ENCODE measurements around the gene GMEB2. TPM values are rescaled to one million over a fixed set of nuclear protein-coding genes. Genes with fewer than 3 reads are reported as not detected.
"Not testable (repeated sequence)": the region's sequence is repeated elsewhere in the genome, so short reads cannot be mapped to it uniquely, and the experiment has no call there.

The GMEB2 gene
- total RNA-seq, 2 donors from 2014 or later = 11.5 to 14.8 TPM

DNA sequence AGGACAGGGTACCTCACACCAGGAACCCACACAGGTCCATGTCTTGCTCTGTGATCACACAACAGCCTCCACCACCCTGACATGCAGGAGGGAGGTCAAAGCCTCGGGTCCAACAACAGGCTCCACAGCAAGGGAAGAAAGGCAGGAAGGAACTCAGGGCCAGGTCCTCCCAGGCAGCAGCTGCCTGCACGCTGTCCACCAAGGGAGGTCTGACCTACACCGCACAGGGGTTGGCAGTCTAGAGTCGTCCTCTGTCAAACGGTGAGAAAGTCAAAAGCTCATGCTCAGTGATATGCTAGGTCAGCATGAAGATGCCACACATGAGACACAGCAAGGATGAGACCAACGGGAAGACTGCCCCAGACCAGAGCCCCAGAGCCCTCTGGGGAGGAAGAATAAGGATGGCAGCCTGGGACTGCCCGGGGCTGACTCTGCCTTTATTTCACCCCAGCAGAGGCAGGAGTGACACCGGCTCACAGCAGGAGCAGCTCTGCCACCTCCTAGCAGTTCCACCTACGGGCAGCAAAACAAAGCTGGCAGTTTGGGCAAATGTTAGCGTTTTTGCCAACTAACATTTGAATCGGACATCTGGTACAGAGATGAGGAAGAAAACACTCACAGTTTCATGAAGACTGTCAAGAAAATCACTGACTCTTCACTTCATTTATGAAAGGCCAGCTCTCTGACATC lies 8.5 kb downstream of the GMEB2 start:
- H3K27ac ChIP-seq = no peak overlapping the region
- H3K9me3 ChIP-seq = no peaks in the 10 kb centered on the region
- no peak overlapping the region for H3K4me3 ChIP-seq
- no peaks in the 10 kb centered on the region for H3K36me3 ChIP-seq
- H3K4me1 ChIP-seq = no peaks in the 10 kb centered on the region
- DNase-seq = no peak
- intact Hi-C loops (cut with DNase I) = no loop called here
- TF ChIP-seq, protein P1, sequence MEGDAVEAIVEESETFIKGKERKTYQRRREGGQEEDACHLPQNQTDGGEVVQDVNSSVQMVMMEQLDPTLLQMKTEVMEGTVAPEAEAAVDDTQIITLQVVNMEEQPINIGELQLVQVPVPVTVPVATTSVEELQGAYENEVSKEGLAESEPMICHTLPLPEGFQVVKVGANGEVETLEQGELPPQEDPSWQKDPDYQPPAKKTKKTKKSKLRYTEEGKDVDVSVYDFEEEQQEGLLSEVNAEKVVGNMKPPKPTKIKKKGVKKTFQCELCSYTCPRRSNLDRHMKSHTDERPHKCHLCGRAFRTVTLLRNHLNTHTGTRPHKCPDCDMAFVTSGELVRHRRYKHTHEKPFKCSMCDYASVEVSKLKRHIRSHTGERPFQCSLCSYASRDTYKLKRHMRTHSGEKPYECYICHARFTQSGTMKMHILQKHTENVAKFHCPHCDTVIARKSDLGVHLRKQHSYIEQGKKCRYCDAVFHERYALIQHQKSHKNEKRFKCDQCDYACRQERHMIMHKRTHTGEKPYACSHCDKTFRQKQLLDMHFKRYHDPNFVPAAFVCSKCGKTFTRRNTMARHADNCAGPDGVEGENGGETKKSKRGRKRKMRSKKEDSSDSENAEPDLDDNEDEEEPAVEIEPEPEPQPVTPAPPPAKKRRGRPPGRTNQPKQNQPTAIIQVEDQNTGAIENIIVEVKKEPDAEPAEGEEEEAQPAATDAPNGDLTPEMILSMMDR (IDR thresholded peaks at IDR 0.05) = no peak
- H3K27me3 ChIP-seq = no peaks in the 10 kb centered on the region
- H3K9ac ChIP-seq (ENCODE audit: low read depth in 2 of 2, low read length in 2 of 2) = no peak overlapping the region

DNA sequence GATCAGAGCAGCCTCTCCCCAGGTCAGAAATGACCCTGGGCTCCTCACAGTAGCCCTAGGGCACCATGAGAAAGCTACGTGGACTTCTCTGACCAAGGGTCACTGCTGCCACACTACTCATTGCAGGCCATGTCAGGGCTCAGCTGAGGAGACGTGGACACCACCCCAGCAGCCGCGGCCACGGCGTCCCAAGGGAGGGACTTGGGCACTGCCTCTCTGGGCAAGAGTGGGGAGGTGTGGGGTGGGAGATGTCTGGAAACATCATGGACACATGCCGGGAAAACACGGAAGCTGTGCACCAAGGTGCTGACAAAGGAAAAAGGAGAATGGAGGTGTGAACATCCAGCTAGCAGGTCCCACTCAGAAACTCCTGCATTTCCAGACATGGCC lies 9.0 kb downstream of the GMEB2 start:
- no peak for DNase-seq
- Histone ChIP-seq H3K36me3 (no peaks in the 10 kb centered on the region), H3K4me3 (no peak overlapping the region)

DNA sequence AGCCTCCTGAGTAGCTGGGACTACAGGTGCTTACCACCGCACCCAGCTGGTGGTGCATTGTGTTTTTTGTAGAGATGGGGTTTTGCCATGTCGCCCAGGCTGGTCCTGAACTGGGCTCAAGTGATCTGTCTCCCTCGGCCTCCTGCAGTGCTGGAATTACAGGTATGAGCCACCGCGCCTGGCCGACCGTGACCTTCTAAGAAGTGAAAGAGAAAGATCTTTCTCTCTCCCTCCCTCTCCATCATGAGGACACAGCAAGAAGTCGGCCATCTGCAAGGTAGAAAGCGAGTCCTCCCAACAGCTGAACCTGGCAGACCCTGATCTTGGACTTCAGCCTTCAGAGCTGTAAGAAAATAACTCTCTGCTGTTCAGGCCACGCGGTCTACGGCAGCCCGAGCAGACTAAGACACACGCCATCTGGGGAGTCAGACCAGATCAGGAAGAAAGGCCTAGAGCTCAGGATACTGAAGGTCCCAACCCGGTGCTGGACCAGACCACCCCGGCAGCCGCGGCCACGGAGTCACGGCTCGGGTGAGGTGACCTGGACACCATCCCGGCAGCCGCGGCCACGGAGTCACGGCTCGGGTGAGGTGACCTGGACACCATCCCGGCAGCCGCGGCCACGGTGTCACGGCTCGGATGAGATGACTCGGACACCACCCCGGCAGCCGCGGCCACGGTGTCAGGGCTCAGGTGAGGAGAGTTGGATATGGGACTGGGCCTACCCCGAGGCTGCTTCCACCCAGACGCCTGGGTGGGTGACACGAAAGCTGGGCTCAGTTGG lies 9.6 kb downstream of the GMEB2 start:
- H3K27me3 ChIP-seq = no peaks in the 10 kb centered on the region
- H3K27ac ChIP-seq = no peak overlapping the region
- H3K36me3 ChIP-seq = no peaks in the 10 kb centered on the region
- no peaks in the 10 kb centered on the region for H3K4me1 ChIP-seq
- H3K9me3 ChIP-seq = no peaks in the 10 kb centered on the region
- H3K4me3 ChIP-seq = no peak overlapping the region
- TF ChIP-seq, protein P1 (IDR thresholded peaks at IDR 0.05) = no peak
- intact Hi-C loops (cut with DNase I) = no loop called here
- H3K9ac ChIP-seq (ENCODE audit: low read depth in 2 of 2, low read length in 2 of 2) = no peak overlapping the region
- DNase-seq = no peak

More for the DNA sequence above, 9.0 kb downstream of the GMEB2 start:
- TF ChIP-seq, protein P1 (IDR thresholded peaks at IDR 0.05) = no peak
- Histone ChIP-seq H3K27me3 (no peaks in the 10 kb centered on the region), H3K4me1 (no peaks in the 10 kb centered on the region), H3K9ac (ENCODE audit: low read depth in 2 of 2, low read length in 2 of 2) (no peak overlapping the region), H3K9me3 (no peaks in the 10 kb centered on the region), H3K27ac (no peak overlapping the region)
- intact Hi-C loops (cut with DNase I) = no loop called here

DNA sequence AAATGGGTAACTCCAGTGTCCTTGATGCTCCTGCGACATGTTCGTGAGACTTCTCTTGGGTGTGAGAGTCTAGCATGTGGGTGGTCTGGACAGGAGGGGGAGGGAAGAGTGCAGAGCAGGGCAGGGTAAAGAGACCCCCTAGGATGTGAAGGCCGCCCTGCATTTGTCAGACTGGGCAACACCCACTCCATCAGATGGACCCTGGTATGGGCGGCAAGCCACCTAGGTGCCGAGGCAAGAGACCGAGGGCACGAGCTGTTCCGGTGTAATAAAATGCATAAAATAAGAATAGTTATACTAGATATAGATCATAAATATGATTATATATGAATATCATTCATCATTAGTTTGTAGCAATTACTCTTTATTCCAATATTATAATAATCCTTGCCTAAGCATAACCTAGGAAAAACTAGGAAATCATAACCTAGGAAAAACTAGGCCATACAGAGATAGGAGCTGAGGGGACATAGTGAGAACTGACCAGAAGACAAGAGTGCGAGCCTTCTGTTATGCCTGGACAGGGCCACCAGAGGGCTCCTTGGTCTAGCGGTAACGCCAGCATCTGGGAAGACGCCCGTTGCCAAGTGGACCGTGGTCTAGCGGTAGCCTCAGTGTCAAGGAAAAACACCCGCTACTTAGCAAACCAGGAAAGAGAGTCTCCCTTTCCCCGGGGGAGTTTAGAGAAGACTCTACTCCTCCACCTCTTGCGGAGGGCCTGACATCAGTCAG lies 12.9 kb downstream of the GMEB2 start:
- not testable (repeated sequence) for H3K36me3 ChIP-seq, DNase-seq

DNA sequence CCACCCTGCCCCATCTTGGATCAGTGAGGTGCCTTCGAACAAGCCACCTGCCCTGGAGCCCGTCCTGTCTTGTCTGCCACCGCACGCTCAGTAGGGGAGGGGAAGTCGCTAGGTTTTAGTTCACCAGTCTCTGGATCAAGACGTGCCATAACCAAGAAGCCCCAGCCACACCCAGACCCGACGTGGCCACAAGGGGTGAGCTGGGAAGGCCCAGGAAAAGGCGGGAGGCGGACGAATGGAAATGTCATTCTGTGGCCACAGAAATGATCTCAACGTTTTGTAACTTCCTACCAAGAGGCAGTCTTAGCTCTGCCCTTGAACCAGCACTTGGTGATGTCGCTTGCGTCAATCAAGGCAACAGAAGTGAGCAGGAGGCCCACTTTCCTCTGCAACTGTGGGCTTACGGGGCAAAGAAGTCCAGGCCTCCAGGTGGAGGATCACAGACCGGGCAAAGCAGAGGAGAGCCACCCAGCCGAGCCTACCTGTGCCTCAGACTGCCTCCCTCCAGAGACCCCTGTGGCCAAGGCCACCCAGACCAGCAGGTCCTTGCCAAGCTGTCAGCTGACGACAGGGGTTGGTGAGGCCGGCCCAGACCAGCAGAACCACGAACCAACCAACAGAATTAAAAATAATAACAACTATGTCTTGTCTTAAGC lies 14.5 kb downstream of the GMEB2 start:
- Histone ChIP-seq H3K27me3 (no peaks in the 10 kb centered on the region), H3K9me3 (no peaks in the 10 kb centered on the region), H3K27ac (no peak overlapping the region), H3K4me3 (no peak overlapping the region), H3K4me1 (no peaks in the 10 kb centered on the region), H3K9ac (ENCODE audit: low read depth in 2 of 2, low read length in 2 of 2) (no peak overlapping the region), H3K36me3 (no peaks in the 10 kb centered on the region)
- no peak for DNase-seq
- TF ChIP-seq, protein P1 (IDR thresholded peaks at IDR 0.05) = no peak
- intact Hi-C loops (cut with DNase I) = no loop called here

More for the DNA sequence above, 12.9 kb downstream of the GMEB2 start:
- H3K27ac ChIP-seq; intact Hi-C loops (cut with DNase I); H3K4me1 ChIP-seq; H3K9me3 ChIP-seq; H3K27me3 ChIP-seq; H3K9ac ChIP-seq (ENCODE audit: low read depth in 2 of 2, low read length in 2 of 2); H3K4me3 ChIP-seq: not testable (repeated sequence)

Measured in colonic mucosa (tissue), 4 donors.